ENCODE measurements around the gene APLP1.

- TF ChIP-seq POLR2A (IDR thresholded peaks at IDR 0.05; ENCODE audit: low read depth, low read length), result no peak
- no peak for TF ChIP-seq POLR2AphosphoS5 (IDR thresholded peaks at IDR 0.05; ENCODE audit: low read depth, low read length)
These were observed 10.1 kb upstream of the APLP1 start for GRCh38 chr19:35858311-35858710.
